IPS DF 4.7 (cell line): ENCODE measurements around the gene BTBD9.

ENCODE experiments used
- DNase-seq: peaks from one replicate; pipeline ENCODE4 v3.0.0-alpha.2; 2013; ENCODE audit warnings: low spot score; ENCODE audit errors: extremely low read depth

Gene BTBD9

DNA sequence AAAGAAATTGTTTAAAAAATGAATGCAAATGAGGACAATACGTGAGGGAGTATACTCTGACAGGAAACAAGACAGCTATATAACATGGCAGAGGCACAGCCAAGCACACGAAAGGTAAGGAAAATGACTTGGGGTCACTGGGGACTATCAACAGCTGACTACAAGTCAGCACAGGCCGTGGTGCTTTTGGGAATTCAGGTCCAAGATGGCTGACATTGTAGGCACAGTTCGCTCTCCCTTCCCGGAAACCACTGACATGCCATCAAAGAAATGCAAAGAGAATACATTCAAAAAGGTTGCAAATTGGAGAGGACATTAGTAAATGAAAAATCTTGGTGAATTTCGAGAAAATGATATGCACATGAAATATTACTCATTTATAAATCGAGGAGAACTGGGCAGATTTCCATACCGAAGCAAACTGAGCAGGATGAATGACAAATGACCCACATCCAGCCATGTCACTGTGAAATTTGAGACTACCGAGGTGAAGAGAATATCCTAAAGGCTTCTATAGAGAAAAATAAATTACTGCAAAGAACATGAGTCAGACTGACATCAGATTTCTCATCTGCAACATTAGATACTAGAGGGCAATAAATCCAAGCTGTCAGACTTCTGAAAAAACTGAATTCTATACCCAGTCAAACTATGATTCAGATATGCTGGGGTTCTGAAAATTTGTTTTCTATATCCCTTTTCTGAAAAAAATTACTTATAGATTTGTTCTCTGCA lies 391.1 kb downstream of the BTBD9 start:
- no peak for DNase-seq

DNA sequence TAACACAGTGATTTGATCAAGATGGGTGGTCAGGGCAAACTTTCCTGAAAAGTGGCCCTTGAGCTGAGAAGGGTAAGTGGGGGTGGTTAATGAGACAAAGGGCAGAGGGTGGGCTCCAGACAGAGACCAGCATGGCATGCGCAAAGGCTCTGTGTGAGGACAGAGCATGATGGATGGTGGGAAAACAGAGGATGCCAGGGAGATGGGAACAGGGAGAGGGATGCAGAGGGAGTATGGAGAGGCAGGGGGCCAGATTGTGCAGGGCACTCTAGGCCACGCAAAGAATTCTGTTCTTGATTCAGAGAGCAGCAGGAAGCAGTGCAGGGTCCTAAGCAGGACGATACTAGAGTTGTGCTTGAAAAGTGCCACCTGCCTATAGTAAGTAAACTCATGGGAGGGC lies 394.4 kb downstream of the BTBD9 start:
- no peak for DNase-seq

DNA sequence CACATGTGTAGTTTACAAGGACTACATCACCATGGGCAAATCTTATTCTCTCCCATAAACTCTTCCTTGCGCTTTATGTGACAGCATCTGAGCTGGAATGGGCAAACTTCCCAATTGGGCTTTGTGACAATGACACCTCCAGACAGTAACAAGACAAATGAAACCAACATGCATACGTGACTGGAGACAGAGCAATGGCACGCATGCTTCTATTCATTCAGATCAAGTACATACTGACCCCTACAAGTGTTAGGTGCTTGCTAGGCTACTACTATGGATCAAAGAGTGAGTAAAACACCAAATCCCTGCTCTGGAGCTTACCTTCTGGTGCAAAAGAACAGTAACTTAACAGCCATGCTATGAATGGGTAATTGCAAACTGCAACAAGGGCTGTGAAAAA lies 394.9 kb downstream of the BTBD9 start:
- DNase-seq, result no peak

DNA sequence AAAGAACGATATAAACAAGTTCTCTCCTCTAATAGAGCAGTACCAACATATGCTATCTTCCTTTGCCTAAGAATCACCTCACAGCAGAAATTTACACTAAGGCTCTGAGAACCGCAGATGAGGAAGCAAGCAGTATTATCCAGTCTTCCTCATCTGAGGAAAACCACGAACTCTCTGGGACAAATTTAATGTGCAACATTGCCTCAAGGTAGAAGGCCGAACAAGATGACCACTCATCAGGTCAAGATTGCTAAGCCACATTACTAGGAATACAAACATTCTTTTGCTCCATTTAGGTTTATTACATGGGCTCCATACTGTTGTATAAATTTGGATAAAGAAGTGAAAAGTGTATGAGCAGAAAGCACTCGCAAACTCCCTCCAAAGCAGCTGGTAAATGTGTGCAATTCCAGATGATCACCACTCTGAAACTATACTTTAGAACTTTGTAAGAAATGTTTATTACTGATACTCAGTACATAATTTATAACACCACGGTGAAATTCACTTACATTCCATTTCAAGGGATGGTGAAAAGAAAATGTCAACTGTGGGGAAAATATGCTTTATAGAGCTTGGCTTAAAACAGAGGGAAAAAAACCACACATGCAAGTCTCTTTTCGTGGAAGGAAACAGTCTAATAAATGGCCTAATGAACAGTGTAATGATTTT lies 398.4 kb downstream of the BTBD9 start:
- DNase-seq, result no peak

DNA sequence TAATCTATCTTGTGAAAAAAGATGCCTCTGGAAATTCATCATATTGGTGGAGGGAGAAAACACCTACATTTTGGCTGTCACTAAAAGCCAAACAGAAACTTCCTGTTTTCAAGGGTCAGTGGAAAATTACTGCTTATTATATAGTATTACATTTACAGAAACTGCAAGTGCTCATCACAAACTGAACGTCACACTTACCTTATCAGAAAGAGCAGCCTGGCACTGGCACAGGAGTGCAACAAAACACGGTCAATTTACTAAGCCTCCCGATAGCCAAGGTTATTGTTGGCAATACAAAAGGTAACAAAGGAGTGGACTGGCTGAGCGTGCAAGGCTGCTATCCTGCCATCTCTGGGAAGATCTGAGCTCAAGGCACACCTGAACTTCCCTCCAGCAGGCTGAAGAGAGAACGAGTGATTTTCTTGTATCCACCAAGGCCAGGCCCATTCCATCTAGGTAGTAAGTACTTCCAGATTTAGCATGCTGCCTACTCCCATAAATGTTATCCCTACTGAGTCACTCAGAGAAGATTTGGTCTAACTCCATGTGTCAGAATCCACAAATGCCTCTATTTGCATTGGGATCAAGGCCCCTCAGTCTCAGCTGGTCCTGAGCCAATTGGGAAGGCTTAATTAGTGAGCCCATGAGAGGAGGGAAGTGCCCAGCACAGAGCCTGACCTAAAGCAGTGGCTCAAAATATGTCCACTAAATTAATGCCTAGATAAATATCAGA lies 399.8 kb downstream of the BTBD9 start:
- no peak for DNase-seq

DNA sequence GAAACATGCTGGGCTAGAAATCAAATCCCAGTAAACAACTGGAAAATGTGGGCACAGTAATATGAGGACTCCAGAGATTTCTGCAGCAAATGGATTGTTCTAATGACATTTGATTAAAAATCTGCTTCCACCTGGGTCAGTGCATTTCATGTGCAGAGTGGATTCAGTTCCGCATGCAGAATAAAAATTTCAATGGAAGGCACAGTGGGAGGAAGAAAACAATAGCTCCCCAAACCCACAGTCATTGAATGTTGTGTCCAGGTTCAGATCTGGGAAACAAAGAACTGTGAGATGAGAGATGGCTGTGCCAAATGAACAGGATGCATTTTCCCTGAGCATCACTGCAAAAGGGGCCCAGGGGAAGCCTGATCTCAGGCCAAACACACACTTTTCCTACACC lies 403.1 kb downstream of the BTBD9 start:
- DNase-seq, result no peak

DNA sequence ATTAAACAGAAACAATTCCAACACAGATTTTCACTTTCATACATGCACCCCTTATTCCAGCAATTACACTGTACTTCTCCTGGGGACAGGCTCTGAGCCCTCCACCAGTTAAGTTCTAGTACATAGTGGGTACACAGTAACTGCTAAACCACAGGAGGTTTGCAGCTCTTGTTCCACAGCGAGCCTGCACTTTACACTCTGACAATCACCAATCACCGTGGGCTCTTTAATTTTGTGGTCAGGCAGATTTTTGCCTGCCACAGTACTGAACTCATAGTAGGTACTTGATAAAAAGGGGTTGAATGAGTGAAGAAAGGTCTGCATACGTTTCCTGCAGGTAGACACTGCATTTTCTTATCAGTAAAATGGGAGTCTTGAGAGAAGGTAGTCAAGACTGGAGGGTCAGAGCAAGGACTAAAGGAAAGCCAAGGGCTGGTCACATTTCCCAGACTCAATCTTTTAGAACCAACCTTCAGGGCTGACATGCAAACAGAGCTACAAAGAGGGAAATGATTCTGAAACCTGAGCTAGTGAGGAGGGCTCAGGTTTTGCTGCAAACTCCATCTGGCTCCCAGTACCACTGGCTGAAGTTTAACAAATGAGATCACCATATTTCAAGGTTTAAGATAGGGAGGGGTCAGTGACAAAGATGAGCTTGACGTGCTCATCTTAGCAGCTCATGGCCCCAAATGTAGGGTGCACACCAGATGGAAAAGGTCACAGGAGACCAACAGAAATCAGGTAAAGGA lies 404.6 kb downstream of the BTBD9 start:
- DNase-seq, result no peak

DNA sequence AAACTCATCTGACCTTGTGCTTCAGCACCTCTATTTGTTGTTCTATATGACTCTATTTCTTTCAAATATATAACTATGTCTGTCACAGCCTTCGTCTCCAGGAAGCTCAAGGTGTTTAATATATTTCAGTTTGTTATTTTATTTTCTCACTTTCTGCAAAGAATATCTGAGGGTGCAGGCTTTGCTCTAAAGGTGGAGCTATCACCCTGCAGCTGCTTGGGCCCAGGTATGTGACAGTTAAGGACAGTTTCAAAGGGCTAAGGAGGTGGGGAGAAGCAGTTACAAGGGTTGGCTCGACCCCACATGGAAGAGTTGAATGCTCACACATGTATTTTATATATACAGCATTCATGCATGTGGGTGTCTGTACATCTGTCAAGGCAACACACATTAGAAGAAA lies 405.6 kb downstream of the BTBD9 start:
- no peak for DNase-seq

DNA sequence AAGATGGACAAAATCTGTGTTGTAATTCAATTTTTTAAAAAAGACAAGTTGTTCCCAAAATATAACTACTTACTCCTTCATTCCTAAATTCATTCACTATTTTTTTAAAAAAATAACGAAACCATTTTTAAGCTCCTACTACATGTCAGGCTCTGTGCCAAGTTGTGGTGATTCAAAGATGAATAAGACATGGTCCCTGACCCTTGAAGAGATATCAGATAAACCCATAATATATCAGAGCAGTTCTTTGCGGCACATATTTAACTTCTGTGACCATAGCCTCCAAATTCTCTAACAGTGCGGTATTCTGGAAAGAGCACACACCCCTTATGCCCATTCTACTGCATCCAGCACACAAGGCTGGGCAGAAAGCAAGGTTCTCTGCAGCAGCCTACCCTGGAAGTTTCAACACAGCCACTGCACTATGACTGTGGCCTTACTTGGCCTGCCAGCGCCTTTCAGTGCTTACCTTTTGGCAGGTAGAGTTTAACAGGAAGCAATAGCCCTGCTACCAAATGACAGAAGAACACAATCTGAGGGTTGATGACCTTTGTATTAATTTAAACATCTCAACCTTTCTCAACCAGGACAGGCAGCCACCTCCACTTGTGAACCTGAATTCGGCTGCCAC lies 406.5 kb downstream of the BTBD9 start:
- DNase-seq, result no peak

DNA sequence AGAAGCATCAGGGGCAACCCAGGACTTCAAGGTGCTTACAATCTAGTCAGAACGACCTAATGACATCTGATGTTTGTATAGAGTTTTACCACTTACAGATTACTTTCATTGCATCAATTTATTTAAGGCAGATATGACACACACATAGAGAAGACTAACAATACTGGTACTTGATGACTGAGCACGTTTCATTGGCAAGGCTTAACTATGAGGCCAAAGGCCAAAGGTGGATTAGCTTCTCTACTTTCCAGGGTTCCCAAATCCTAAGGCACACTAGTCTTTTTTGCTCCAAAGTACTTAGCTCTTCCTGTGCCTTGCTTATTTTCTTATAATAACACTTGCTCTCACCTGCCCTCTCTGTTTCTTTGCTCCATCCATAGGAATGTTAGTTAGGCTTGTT lies 414.0 kb downstream of the BTBD9 start:
- no peak for DNase-seq

DNA sequence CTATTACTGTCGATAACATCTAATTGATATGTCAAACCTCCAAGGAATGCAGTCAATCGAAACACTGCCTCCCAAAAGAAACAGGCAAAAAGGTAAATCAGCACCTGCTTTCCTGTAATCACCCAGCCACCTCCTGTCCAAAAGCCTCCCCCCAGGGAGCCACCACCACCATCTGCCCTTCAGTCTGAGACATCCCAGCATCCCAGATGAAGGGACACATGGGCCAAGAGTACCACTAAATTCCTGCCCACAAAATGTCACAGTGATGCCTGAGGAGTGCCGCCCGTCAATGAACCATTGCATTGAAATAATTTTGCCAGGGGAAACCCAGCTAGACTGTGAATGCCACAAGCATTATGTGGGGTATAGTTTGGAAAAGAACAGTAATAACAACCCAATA lies 418.5 kb downstream of the BTBD9 start:
- DNase-seq, result no peak

DNA sequence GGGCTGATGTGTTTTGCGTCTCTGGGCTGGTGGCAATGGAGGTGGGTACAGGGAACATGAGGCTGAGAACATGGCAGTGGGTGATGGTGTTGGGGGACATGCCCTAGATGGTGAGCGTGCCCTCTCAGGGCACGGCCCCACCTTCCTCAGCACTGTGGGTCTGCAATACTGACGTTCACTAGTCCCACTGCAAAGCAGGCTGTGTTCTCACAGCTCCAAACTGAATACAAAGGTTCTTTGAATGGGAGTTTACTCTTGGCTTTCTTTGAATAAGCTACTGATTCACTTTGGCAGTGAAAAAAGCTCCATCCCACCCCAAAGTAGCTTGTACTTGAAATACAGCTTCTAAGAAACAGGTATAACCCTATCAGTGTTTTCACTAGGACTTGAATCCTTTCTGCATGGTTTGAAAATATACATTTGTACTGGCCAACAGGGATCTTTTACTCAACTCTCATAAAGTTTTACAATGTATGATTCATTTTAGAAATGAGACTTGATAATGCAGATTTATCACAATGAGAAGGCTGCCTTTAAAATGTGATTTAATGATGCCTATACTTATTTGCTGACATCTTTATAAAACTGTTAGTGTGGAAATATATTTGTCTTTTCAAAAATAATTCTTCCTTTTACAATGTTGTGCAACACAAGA lies 419.5 kb downstream of the BTBD9 start:
- DNase-seq, result no peak

DNA sequence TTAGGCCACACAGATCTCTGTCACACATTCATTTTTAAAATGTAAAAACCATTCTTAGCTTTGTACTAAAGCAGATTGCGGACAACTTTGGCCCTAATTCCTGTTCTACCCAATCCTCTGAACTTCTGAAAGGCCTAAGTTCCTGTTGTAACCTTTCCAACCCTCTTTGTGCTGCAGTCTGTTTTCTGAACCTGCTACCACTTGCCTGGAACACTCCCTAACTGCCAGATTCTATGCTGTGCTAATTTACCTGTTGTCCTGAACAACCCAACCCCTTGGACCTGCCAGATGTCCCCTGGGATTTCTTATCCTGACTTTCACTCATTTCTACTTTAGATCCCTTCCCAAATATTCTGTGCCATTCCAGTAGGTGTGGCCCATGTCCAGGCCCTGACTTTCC lies 421.5 kb downstream of the BTBD9 start:
- DNase-seq, result no peak

DNA sequence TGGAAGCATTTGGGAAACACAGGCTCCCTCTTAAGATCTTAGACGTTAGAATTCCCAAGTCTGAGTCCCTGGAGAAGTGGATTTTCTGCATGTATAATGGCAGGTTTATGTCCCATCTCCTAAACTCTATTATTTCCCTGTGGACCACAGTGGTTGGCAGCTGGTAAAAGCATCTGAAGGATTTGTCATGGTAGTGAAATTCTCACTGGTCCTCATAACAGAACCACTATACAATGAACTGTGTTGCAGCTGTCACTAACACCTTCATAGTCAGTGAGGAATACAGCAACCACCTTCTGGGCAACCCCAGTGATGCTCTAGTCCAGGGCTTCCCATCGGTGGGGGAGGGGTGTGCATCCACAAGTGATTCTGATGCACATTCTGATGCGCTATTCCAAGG lies 423.3 kb downstream of the BTBD9 start:
- DNase-seq, result no peak

DNA sequence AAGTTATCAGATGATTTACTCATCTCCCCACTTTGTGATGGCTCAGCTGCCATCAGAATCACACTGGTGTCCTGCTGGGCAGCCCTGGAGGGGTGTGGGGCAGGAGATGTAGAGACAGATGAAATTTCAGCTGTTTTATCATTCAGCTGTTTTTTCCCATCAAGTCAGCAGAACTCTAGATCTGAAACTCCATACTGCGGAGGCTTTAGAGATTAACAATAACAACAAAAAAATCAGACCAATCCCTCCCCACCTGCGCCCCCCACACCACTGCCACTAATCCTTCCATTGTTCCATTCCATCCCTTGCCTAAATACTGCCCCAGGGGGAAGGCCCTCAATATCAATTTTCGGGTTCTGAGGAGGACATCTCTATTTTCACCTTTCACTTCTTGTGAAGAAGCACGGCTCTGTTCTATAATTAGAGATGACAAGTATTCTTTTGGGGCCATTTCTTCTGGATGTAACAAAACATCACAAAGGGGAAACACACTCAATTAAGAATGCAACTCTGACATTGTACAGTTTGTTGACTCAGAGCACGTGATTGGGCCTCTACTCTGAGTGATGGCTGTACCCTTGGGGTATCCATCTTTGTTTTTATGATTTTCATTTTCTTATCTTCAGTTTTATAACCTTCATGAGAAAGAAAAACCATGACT lies 423.9 kb downstream of the BTBD9 start:
- no peak for DNase-seq

DNA sequence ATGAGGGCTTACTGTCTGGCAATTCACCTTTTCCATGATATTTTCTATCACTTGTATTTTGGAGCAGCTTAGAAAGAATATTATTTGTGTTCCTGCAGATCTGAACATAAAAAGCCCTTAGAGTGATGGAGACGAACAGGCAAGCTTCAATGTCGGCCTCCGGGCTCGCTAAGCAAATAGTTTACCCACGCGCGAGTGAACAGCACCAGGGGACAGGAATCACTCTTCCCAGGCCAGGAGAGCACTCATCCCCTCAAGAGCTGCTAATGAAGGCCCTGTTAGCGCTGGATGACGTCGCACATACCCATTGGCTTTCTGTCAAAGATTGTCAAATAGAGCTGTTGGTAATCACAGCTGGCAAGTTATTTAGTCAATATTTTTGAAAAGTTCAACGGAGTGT lies 424.5 kb downstream of the BTBD9 start:
- no peak for DNase-seq

DNA sequence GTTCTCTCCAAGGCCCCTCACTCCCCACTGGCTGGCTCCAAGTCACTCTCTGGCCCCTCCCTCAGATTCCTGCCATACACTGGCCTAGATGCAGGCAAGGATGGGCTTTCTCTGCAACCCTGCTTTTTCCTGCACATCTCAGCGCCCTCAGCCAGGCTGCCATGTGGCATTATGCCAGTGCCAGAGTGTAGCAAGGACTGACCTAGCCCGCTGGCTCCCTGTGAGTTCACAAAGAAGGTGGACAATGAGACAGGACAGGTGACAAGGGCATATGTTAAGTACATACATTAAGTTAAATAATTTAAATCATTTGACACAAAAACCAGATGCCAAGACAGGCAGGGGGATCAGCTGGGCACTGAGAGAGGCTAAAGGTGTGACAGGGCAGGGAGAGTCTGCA lies 425.6 kb downstream of the BTBD9 start:
- no peak for DNase-seq

DNA sequence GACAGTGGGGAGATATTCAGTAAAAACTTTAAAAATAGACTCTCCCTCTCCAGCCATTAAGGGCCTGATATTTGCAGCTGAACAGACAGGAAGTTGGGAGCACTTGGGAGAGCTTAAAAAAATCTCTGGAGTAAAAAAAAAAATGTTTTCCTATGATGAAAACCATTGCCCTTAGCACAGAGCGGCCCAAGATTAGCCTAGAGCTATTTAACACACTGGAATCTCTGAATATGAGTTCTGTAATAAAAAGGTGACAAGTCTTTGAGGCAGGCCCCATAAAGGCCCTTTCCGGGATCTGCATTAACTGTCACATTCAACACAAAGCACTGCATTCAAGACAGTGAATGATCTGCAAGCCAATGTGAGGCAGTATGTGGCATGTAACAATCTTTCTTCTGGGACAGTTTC lies 426.5 kb downstream of the BTBD9 start:
- no peak for DNase-seq

DNA sequence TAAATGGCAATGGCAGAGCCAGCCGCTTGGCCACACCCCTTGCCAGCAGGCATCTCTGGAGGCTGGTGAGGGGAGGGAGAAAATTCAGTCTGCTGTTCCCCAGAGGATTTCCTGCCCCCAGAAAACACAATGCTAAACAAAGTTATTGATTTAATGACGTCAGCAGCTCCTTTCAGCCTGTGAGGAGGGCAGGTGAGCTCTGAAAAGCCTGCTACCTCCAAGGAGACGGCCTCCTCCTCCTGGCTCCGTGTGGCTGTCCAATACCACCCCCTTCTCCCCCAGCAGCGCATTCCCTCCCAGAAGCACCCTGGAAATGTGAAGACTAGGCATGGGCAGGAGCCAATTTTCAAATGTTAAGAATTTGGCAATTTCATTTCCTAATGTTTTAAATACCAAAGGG lies 427.1 kb downstream of the BTBD9 start:
- no peak for DNase-seq

DNA sequence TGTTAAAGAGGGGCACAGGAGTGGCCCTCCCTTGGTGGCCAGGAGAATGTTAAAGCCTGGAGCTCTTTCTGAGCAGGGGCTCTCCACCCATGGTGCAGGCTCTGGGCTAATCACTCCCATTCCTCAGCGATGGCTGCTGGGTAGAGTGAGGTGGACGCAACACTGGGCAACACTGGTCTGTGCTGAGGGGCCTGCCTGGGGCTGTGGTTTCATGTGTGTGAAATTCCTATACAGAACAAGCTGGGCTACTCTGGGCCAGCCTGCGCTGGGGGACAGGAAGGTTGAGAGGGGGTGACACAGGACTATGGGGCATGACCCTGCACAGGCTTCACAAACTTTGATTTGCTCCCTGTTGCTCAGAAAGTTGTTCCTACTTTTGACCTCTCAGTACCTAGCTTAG lies 427.6 kb downstream of the BTBD9 start:
- no peak for DNase-seq
